ENCODE results near the gene HYKK.

Gene HYKK

GRCh38 chr15:78506971-78507830 is at the start of gene HYKK:
Gene HYKK (plus strand): TSS chr15:78507577. CDS start chr15:78513089, 5,512 bp downstream.
- peak; percentile 13 for TF ChIP-seq CTCF (IDR thresholded peaks at IDR 0.05; ENCODE audit: low read depth, low read length)
- DNase-seq (ENCODE audit: low read depth in 2 of 2), result peak; percentile 97 to 98
- H3K4me3 ChIP-seq (replicated peaks in 1 of 2; ENCODE audit: low read depth in 2 of 2, low read length in 2 of 2), result peak within 1 kb of the TSS; percentile 93 to 94

- no peak for TF ChIP-seq CTCF (IDR thresholded peaks at IDR 0.05; ENCODE audit: low read depth, low read length)
- no peak for DNase-seq (ENCODE audit: low read depth in 2 of 2)
- no peak overlapping the region for H3K4me3 ChIP-seq (replicated peaks in 1 of 2; ENCODE audit: low read depth in 2 of 2, low read length in 2 of 2)
Measured at GRCh38 chr15:78460737-78461136, 46.6 kb upstream of the HYKK start.

GRCh38 chr15:78461171-78461888 is 46.0 kb upstream of the HYKK start:
- peak; percentile 13 to 31 for DNase-seq (ENCODE audit: low read depth in 2 of 2)
- TF ChIP-seq CTCF (IDR thresholded peaks at IDR 0.05; ENCODE audit: low read depth, low read length), result no peak
- no peak overlapping the region for H3K4me3 ChIP-seq (replicated peaks in 1 of 2; ENCODE audit: low read depth in 2 of 2, low read length in 2 of 2)

- no peak for DNase-seq (ENCODE audit: low read depth in 2 of 2)
- no peak for TF ChIP-seq CTCF (IDR thresholded peaks at IDR 0.05; ENCODE audit: low read depth, low read length)
Measured at GRCh38 chr15:78469031-78469430, 38.3 kb upstream of the HYKK start.

GRCh38 chr15:78477295-78477694 is 30.1 kb upstream of the HYKK start:
- DNase-seq (ENCODE audit: low read depth in 2 of 2), result no peak
- no peak for TF ChIP-seq CTCF (IDR thresholded peaks at IDR 0.05; ENCODE audit: low read depth, low read length)
- no peak overlapping the region for H3K4me3 ChIP-seq (replicated peaks in 1 of 2; ENCODE audit: low read depth in 2 of 2, low read length in 2 of 2)

More at GRCh38 chr15:78469031-78469430, 38.3 kb upstream of the HYKK start:
- H3K4me3 ChIP-seq (replicated peaks in 1 of 2; ENCODE audit: low read depth in 2 of 2, low read length in 2 of 2), result no peak overlapping the region

- no peak overlapping the region for H3K4me3 ChIP-seq (replicated peaks in 1 of 2; ENCODE audit: low read depth in 2 of 2, low read length in 2 of 2)
- TF ChIP-seq CTCF (IDR thresholded peaks at IDR 0.05; ENCODE audit: low read depth, low read length), result no peak
- no peak for DNase-seq (ENCODE audit: low read depth in 2 of 2)
Measured at GRCh38 chr15:78479650-78480049, 27.7 kb upstream of the HYKK start.
